ELR (cell line): ENCODE data around the gene ETV2.
"Not testable (repeated sequence)": the region's sequence is repeated elsewhere in the genome, so short reads cannot be mapped to it uniquely, and the experiment has no call there.

Experiments used
- DNase-seq: peaks from one replicate; pipeline ENCODE4 v3.0.0-alpha.2; 2015; ENCODE audit warnings: low read depth

The ETV2 gene

GRCh38 chr19:35641515-35642151 lies at the start of gene ETV2:
Gene ETV2, plus strand, starts transcription at chr19:35641745. Its CDS starts 716 bp downstream, at chr19:35642461.
- peak; percentile 39 for DNase-seq

GRCh38 chr19:35592226-35592625 lies 49.3 kb upstream of the ETV2 start:
- DNase-seq = peak; percentile 41

GRCh38 chr19:35595026-35595425 lies 46.5 kb upstream of the ETV2 start:
- not testable (repeated sequence) for DNase-seq

GRCh38 chr19:35595928-35596327 lies 45.6 kb upstream of the ETV2 start:
- no peak for DNase-seq

GRCh38 chr19:35596366-35596999 lies 45.1 kb upstream of the ETV2 start:
- peak; percentile 38 for DNase-seq

- DNase-seq = no peak
These were observed 39.6 kb upstream of the ETV2 start for GRCh38 chr19:35601971-35602370.

- not testable (repeated sequence) for DNase-seq
These were observed 37.1 kb upstream of the ETV2 start for GRCh38 chr19:35604436-35604835.

GRCh38 chr19:35607170-35607569 lies 34.4 kb upstream of the ETV2 start:
- not testable (repeated sequence) for DNase-seq

- DNase-seq = no peak
These were observed 33.9 kb upstream of the ETV2 start for GRCh38 chr19:35607661-35608060.

- DNase-seq = peak; percentile 24
These were observed 33.3 kb upstream of the ETV2 start for GRCh38 chr19:35608251-35608650.

GRCh38 chr19:35609851-35610353 lies 31.6 kb upstream of the ETV2 start:
- DNase-seq = no peak

GRCh38 chr19:35612224-35612558 lies 29.4 kb upstream of the ETV2 start:
- no peak for DNase-seq

GRCh38 chr19:35612559-35613321 lies 28.8 kb upstream of the ETV2 start, which contains the start of gene HAUS5:
Gene HAUS5, plus strand, starts transcription at chr19:35612735. Its CDS starts 60 bp downstream, at chr19:35612795.
- peak; percentile 90 for DNase-seq

GRCh38 chr19:35613574-35613973 lies 28.0 kb upstream of the ETV2 start:
- DNase-seq = no peak

- DNase-seq = no peak
These were observed 26.5 kb upstream of the ETV2 start for GRCh38 chr19:35615036-35615435.

- no peak for DNase-seq
These were observed 22.7 kb upstream of the ETV2 start for GRCh38 chr19:35618857-35619256.

GRCh38 chr19:35619290-35619923 lies 22.1 kb upstream of the ETV2 start:
- no peak for DNase-seq

- DNase-seq = no peak
These were observed 21.5 kb upstream of the ETV2 start for GRCh38 chr19:35620001-35620400.

GRCh38 chr19:35621708-35622107 lies 19.8 kb upstream of the ETV2 start:
- no peak for DNase-seq

- DNase-seq = no peak
These were observed 18.8 kb upstream of the ETV2 start for GRCh38 chr19:35622750-35623149.

- DNase-seq = no peak
These were observed 18.1 kb upstream of the ETV2 start for GRCh38 chr19:35623327-35624010.

- no peak for DNase-seq
These were observed 13.3 kb upstream of the ETV2 start for GRCh38 chr19:35628264-35628564.
